OCI-LY7 (cell line): ENCODE measurements around the gene PRKAG2.

Experiments
- EZH2phosphoT487 ChIP-seq: fragments of 200-600 bp; sonication (generic); IDR thresholded peaks from 2 replicates; pipeline ENCODE4 v1.6.1; 2018; ENCODE audit warnings: low read depth, borderline replicate concordance, mild to moderate bottlenecking, mixed run types, antibody characterized with exemption, low read length, moderate library complexity, mixed read lengths
- TF ChIP-seq, protein P1 (sequence below): fragments of 200-600 bp; sonication (generic); conservative IDR thresholded peaks from 2 replicates; pipeline ENCODE4 v1.5.1; 2014; ENCODE audit warnings: mild to moderate bottlenecking, antibody characterized with exemption, low read length, moderate library complexity, mixed read lengths

DNA sequence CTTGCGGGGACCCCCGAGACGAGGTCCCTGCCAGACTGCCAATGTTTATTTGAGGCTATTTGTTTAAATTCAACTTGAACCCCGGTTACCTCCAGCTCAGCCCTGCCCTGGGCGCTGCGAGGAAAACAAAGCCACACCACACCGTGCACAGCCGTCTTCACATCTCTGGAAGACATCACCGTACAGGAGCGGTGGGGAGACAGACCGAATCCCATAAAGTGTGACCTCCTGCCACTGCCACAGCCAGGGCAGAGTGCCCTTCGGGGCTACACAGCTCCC lies 40.0 kb downstream of the PRKAG2 start:
- TF ChIP-seq EZH2phosphoT487, result no peak
- TF ChIP-seq, protein P1, sequence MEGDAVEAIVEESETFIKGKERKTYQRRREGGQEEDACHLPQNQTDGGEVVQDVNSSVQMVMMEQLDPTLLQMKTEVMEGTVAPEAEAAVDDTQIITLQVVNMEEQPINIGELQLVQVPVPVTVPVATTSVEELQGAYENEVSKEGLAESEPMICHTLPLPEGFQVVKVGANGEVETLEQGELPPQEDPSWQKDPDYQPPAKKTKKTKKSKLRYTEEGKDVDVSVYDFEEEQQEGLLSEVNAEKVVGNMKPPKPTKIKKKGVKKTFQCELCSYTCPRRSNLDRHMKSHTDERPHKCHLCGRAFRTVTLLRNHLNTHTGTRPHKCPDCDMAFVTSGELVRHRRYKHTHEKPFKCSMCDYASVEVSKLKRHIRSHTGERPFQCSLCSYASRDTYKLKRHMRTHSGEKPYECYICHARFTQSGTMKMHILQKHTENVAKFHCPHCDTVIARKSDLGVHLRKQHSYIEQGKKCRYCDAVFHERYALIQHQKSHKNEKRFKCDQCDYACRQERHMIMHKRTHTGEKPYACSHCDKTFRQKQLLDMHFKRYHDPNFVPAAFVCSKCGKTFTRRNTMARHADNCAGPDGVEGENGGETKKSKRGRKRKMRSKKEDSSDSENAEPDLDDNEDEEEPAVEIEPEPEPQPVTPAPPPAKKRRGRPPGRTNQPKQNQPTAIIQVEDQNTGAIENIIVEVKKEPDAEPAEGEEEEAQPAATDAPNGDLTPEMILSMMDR, result no peak
